B cell (primary cell): ENCODE results near the gene VCAM1. TPM values are rescaled to one million over a fixed set of nuclear protein-coding genes. Genes with fewer than 3 reads are reported as not detected.

Experiments used
- ATAC-seq: fragments of 200-7000 bp; cut with Tn5 transposase; one replicate; pipeline ENCODE4 v1.10.0; 2021; ENCODE audit warnings: low read depth, mild to moderate bottlenecking, moderate number of reproducible peaks, moderate library complexity
- CTCF ChIA-PET: fragments of 350-600 bp; sonication (Branson Sonifier 250); formaldehyde crosslinking; loops from one replicate; lab custom pipeline; 2021; ENCODE audit warnings: antibody characterized with exemption, inconsistent platforms; lab: Charles Lee
- POLR2A ChIA-PET: fragments of 350-600 bp; sonication (Branson Sonifier 250); formaldehyde crosslinking; loops from one replicate; lab custom pipeline; 2021; ENCODE audit warnings: antibody characterized with exemption; lab: Charles Lee
- DNase-seq: peaks from one replicate; pipeline ENCODE4 v3.0.0; 2013
- H2AFZ ChIP-seq: 2 replicates; pipeline ENCODE4 v1.6.1; 2012; ENCODE audit warnings: mild to moderate bottlenecking, low read depth, low read length; ENCODE audit not compliant: insufficient read depth, poor library complexity, severe bottlenecking
- H3K27ac ChIP-seq, 2 donors: 1 replicate in 1 of 2; 2 replicates in 1 of 2; pipeline ENCODE4 v1.5.1; 2012 to 2013; ENCODE audit warnings: low read length in 2 of 2, mild to moderate bottlenecking in 2 of 2, moderate library complexity in 1 of 2
- H3K27me3 ChIP-seq, 4 experiments: fragments of 200-600 bp in 1 of 4; sonication (generic) in 1 of 4; replicated peaks in 1 of 4; 1 replicate in 2 of 4; 2 replicates in 2 of 4; pipeline versions ENCODE4 v1.6.1 to v1.7.0; 2013 to 2016; ENCODE audit warnings: low read length in 3 of 4, mild to moderate bottlenecking in 2 of 4, mixed read lengths in 1 of 4, moderate library complexity in 1 of 4; ENCODE audit not compliant: insufficient read depth in 4 of 4, control insufficient read depth in 3 of 4; ENCODE audit errors: control extremely low read depth in 1 of 4
- H3K36me3 ChIP-seq, 2 experiments: replicated peaks in 1 of 2; 1 replicate in 1 of 2; 2 replicates in 1 of 2; pipeline versions ENCODE4 v1.6.1 to v1.7.1; 2013; ENCODE audit warnings: low read length in 1 of 2; ENCODE audit not compliant: insufficient read depth in 2 of 2, control insufficient read depth in 1 of 2; ENCODE audit errors: control extremely low read depth in 1 of 2, extremely low read depth in 1 of 2
- H3K4me1 ChIP-seq, 2 donors: fragments of 200-600 bp in 1 of 2; sonication (generic) in 1 of 2; 1 replicate in 1 of 2; 2 replicates in 1 of 2; pipeline versions ENCODE4 v1.5.1 to v1.6.1; 2013 to 2017; ENCODE audit warnings: low read length in 2 of 2; ENCODE audit not compliant: control insufficient read depth in 2 of 2, insufficient read depth in 2 of 2
- H3K4me2 ChIP-seq: replicated peaks from 2 replicates; pipeline ENCODE3; 2012; ENCODE audit warnings: mild to moderate bottlenecking, low read depth, low read length; ENCODE audit not compliant: poor library complexity, severe bottlenecking
- H3K4me3 ChIP-seq, 5 experiments: fragments of 200-600 bp in 1 of 5; sonication (generic) in 1 of 5; 1 replicate in 3 of 5; 2 replicates in 2 of 5; pipeline versions ENCODE4 v1.5.1 to v1.7.0; 2011 to 2016; ENCODE audit warnings: low read length in 4 of 5, mild to moderate bottlenecking in 4 of 5, low read depth in 2 of 5, control low read depth in 1 of 5, moderate library complexity in 1 of 5; ENCODE audit not compliant: insufficient read depth in 1 of 5; ENCODE audit errors: control extremely low read depth in 1 of 5, extremely low read depth in 1 of 5
- H3K79me2 ChIP-seq: fragments of 200-600 bp; sonication (generic); one replicate; pipeline ENCODE4 v1.6.0; 2016; ENCODE audit warnings: low read length; ENCODE audit not compliant: control insufficient read depth, insufficient read depth
- H3K9ac ChIP-seq: fragments of 200-600 bp; sonication (generic); 2 replicates; pipeline ENCODE4 v1.6.1; 2017; ENCODE audit warnings: mild to moderate bottlenecking, low read length, moderate library complexity
- H3K9me3 ChIP-seq, 3 donors: one replicate each; pipeline versions ENCODE4 v1.6.1 to v1.7.1; 2013; ENCODE audit warnings: low read length in 2 of 3; ENCODE audit not compliant: control insufficient read depth in 2 of 3, insufficient read depth in 1 of 3; ENCODE audit errors: control extremely low read depth in 1 of 3
- H4K20me1 ChIP-seq: 2 replicates; pipeline ENCODE4 v1.6.0; 2012; ENCODE audit warnings: mild to moderate bottlenecking, low read length; ENCODE audit not compliant: insufficient read depth, control insufficient read depth, poor library complexity, severe bottlenecking
- H3K27ac Mint-ChIP-seq: one replicate; pipeline ENCODE4 v1.8.0; 2021; ENCODE audit warnings: mixed read lengths
- H3K27me3 Mint-ChIP-seq: one replicate; pipeline ENCODE4 v1.8.0; 2021; ENCODE audit warnings: mixed read lengths
- H3K4me1 Mint-ChIP-seq: one replicate; pipeline ENCODE4 v1.8.0; 2021; ENCODE audit warnings: mixed read lengths
- H3K4me3 Mint-ChIP-seq: one replicate; pipeline ENCODE4 v1.8.0; 2021; ENCODE audit warnings: mixed read lengths
- H3K9me3 Mint-ChIP-seq: one replicate; pipeline ENCODE4 v1.8.0; 2022; ENCODE audit warnings: mixed read lengths; ENCODE audit not compliant: insufficient read depth
- CTCF ChIP-seq: fragments of 200-600 bp; IDR thresholded peaks from one replicate; pipeline ENCODE4 v1.8.0; 2022; ENCODE audit warnings: antibody characterized with exemption, mild to moderate bottlenecking
- EZH2 ChIP-seq: IDR thresholded peaks from 2 replicates; pipeline ENCODE4 v1.6.1; 2012; ENCODE audit warnings: borderline replicate concordance, low read depth, mild to moderate bottlenecking, moderate library complexity, low read length; ENCODE audit not compliant: insufficient read depth, poor library complexity, severe bottlenecking
- WGBS: methylation state at CpG from one replicate; pipeline ENCODE4 v1.1.5; 2013; ENCODE audit warnings: missing lambda C conversion rate; ENCODE audit not compliant: insufficient coverage; 5-methylcytosine and 5-hydroxymethylcytosine counted together
- intact Hi-C: fragments of 100-400 bp; cut with micrococcal nuclease; formaldehyde crosslinking; loops from one replicate; pipeline ENCODE4 v1.10.0; 2022
- polyA plus RNA-seq: library from polyadenylated mRNA; depleted of rRNA; stranded (reverse); fragments of >200 nt; gene quantifications from 2 replicates; pipeline ENCODE4 v1.2.3, GENCODE V29; 2012
- total RNA-seq, 2 donors: library from RNA; stranded (reverse); fragments of 120-200 nt in 1 of 2; gene quantifications; 1 replicate in 1 of 2; 2 replicates in 1 of 2; pipeline versions ENCODE4 v1.2.3 to v1.2.4, GENCODE V29; 2013 to 2022

The VCAM1 gene
- total and polyA plus RNA-seq, 2 donors (not counting 1 experiment from before 2014, with no cell fraction given): not detected

DNA sequence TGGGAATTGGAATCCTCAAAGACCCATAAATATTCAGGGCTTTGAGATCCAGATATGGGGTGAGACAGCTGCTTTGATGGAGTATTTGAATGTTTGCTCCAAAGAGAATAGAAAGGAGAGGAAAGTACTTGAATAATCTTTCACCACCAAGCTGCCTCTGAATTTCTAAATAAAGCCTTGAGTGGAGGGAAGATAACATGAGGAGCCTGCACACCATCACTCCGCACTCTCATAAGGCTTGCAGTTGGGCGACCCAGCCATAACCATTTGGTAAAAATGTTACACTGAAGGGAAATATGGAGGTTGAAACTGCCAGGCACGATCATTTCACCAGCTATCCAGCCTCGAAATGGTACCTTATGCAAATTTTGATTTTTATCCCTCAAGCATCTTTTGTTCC lies 38.4 kb downstream of the VCAM1 start:
- no peaks in the 10 kb centered on the region for H3K79me2 ChIP-seq
- ChIA-PET CTCF (no interaction called here), POLR2A (no interaction called here)
- no CpG with 5 or more reads among the region's 4 CpGs for WGBS
- H3K9me3 ChIP-seq: no peaks in the 10 kb centered on the region
- Mint-ChIP-seq H3K4me3 (no peak overlapping the region), H3K9me3 (no peaks in the 10 kb centered on the region), H3K27ac (no peak overlapping the region), H3K4me1 (no peaks in the 10 kb centered on the region), H3K27me3 (peaks cover 15% of the 10 kb centered on the region)
- no peaks in the 10 kb centered on the region for H4K20me1 ChIP-seq
- H3K27me3 ChIP-seq: peaks cover 0 to 3% (median 0%) of the 10 kb centered on the region in 4 experiments
- H3K4me3 ChIP-seq: no peak overlapping the region
- TF ChIP-seq EZH2 (no peak), CTCF (no peak)
- DNase-seq: no peak
- H3K4me2 ChIP-seq: no peak overlapping the region
- intact Hi-C loops: no loop called here
- no peaks in the 10 kb centered on the region for H3K36me3 ChIP-seq
- no peak overlapping the region for H2AFZ ChIP-seq
- H3K4me1 ChIP-seq: no peaks in the 10 kb centered on the region
- no peak overlapping the region for H3K27ac ChIP-seq
- ATAC-seq: no peak
- no peak overlapping the region for H3K9ac ChIP-seq

DNA sequence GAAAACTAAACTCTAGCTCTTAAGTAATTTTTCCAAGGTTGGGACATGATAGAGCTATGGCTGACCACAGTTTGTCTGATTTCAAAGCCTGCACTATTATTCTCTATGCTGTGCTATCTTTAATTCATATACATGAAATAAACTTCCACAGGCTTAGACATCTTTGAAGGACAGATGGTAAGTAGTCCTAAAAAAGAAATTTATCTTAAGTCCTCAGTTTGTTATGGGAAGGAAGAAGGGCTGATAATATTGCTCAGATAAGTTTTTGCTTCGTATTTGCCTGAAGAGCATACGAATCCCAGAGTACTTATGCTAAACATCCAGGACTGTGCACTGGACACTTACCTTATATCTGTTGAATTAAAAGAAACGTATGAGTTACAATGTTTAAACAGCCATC lies 39.6 kb downstream of the VCAM1 start:
- Histone ChIP-seq H3K79me2 (no peaks in the 10 kb centered on the region), H3K36me3 (no peaks in the 10 kb centered on the region), H3K27me3 (peaks cover 0 to 3% (median 0%) of the 10 kb centered on the region in 4 experiments), H4K20me1 (no peaks in the 10 kb centered on the region), H3K4me2 (no peak overlapping the region), H3K4me1 (no peaks in the 10 kb centered on the region), H3K9me3 (no peaks in the 10 kb centered on the region), H3K27ac (no peak overlapping the region), H3K4me3 (no peak overlapping the region), H2AFZ (no peak overlapping the region), H3K9ac (no peak overlapping the region)
- intact Hi-C loops: no loop called here
- ATAC-seq (no peak), DNase-seq (no peak)
- 40% methylated on average over 1 of the region's 3 CpGs for WGBS
- TF ChIP-seq EZH2: no peak
- no peak for TF ChIP-seq CTCF
- Mint-ChIP-seq H3K27ac (no peak overlapping the region), H3K4me1 (no peaks in the 10 kb centered on the region), H3K4me3 (no peak overlapping the region), H3K9me3 (no peaks in the 10 kb centered on the region), H3K27me3 (peaks cover 15% of the 10 kb centered on the region)
- ChIA-PET CTCF (no interaction called here), POLR2A (no interaction called here)
